Endothelial cell (in vitro differentiated cells): ENCODE measurements around the gene ELF4. TPM values are rescaled to one million over a fixed set of nuclear protein-coding genes. Genes with fewer than 3 reads are reported as not detected.

ENCODE experiments used
- DNase-seq: peaks from one replicate; pipeline ENCODE4 v3.0.0; 2021; ENCODE audit warnings: low spot score
- H3K27ac Mint-ChIP-seq: one replicate; pipeline ENCODE4 v1.8.0; 2021; ENCODE audit warnings: mixed read lengths, inconsistent platforms; ENCODE audit not compliant: unreplicated experiment
- H3K27me3 Mint-ChIP-seq: one replicate; pipeline ENCODE4 v1.8.0; 2021; ENCODE audit warnings: mild to moderate bottlenecking, moderate library complexity, mixed read lengths, inconsistent platforms; ENCODE audit not compliant: unreplicated experiment
- H3K36me3 Mint-ChIP-seq: one replicate; pipeline ENCODE4 v1.8.0; 2021; ENCODE audit warnings: mild to moderate bottlenecking, low read depth, mixed read lengths, inconsistent platforms; ENCODE audit not compliant: unreplicated experiment
- H3K4me1 Mint-ChIP-seq: one replicate; pipeline ENCODE4 v1.8.0; 2021; ENCODE audit warnings: mild to moderate bottlenecking, mixed read lengths, inconsistent platforms; ENCODE audit not compliant: unreplicated experiment
- H3K4me3 Mint-ChIP-seq: one replicate; pipeline ENCODE4 v1.8.0; 2021; ENCODE audit warnings: mild to moderate bottlenecking, mixed read lengths, inconsistent platforms; ENCODE audit not compliant: unreplicated experiment
- H3K9me3 Mint-ChIP-seq: one replicate; pipeline ENCODE4 v1.8.0; 2021; ENCODE audit warnings: mixed read lengths, inconsistent platforms; ENCODE audit not compliant: unreplicated experiment
- total RNA-seq: library from RNA; stranded (reverse); fragmentation: NEBNext Ultra II Directional; extraction: Animal tissue kit (Norgen Biotek cat#: 25700); gene quantifications from one replicate; pipeline ENCODE4 v1.2.1, GENCODE V29; 2021; ENCODE audit not compliant: unreplicated experiment
- TF ChIP-seq, protein P1 (sequence below): fragments of 200-600 bp; sonication (generic); IDR thresholded peaks from one replicate; pipeline ENCODE4 v1.5.0; 2021; ENCODE audit warnings: antibody characterized with exemption; ENCODE audit not compliant: unreplicated experiment

The ELF4 gene
- total RNA-seq, 1 donor from 2014 or later, result 23.6 TPM

DNA sequence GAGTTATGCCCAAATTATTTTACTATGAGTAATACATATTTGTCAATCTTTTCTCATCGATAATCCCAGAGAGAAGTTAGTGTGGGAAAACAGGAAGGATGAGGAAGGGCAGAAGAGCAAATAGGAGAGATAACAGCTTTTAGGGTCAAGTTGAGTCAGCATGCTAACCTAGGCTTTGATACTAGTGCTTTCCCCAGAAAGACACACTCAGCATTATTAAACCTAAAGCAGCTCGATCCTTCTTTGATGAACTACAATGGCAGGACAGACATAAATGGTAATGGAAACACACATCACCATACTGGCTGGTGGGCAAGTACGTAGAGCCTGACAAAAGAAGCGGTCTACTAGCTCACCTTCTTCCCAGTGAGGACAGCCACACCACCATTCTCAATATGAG is 34.8 kb upstream of the ELF4 start:
- Mint-ChIP-seq H3K27ac (no peak overlapping the region), H3K9me3 (no peaks in the 10 kb centered on the region), H3K27me3 (no peaks in the 10 kb centered on the region), H3K4me1 (peaks cover under 1% of the 10 kb centered on the region), H3K4me3 (no peak overlapping the region), H3K36me3 (peaks cover 28% of the 10 kb centered on the region)
- TF ChIP-seq, protein P1, sequence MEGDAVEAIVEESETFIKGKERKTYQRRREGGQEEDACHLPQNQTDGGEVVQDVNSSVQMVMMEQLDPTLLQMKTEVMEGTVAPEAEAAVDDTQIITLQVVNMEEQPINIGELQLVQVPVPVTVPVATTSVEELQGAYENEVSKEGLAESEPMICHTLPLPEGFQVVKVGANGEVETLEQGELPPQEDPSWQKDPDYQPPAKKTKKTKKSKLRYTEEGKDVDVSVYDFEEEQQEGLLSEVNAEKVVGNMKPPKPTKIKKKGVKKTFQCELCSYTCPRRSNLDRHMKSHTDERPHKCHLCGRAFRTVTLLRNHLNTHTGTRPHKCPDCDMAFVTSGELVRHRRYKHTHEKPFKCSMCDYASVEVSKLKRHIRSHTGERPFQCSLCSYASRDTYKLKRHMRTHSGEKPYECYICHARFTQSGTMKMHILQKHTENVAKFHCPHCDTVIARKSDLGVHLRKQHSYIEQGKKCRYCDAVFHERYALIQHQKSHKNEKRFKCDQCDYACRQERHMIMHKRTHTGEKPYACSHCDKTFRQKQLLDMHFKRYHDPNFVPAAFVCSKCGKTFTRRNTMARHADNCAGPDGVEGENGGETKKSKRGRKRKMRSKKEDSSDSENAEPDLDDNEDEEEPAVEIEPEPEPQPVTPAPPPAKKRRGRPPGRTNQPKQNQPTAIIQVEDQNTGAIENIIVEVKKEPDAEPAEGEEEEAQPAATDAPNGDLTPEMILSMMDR, result no peak
- DNase-seq, result no peak

DNA sequence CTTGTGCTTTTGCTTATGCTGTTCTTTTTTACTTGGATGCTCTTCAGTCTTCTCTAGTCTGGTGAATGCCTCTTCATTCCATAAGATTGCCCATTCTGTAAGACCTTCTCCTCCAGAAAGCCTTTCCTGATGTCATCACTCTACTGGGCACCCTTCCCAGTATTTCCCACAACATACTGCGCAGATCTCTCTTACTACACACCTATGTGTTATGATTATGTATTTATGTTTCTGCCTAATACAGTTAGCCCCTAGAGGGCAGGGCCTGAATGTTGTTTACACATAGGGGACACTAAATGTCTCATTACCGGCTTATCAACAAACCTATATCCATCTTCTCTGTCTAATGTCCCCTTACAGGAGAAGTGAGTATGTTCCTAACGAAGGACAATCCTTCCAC is 34.2 kb upstream of the ELF4 start:
- DNase-seq, result no peak
- peaks cover 30% of the 10 kb centered on the region for H3K36me3 Mint-ChIP-seq
- TF ChIP-seq, protein P1, result no peak
- no peak overlapping the region for H3K27ac Mint-ChIP-seq
- no peaks in the 10 kb centered on the region for H3K9me3 Mint-ChIP-seq
- no peaks in the 10 kb centered on the region for H3K27me3 Mint-ChIP-seq
- peak overlapping the region; percentile 3 for H3K4me3 Mint-ChIP-seq
- H3K4me1 Mint-ChIP-seq, result peaks cover 6% of the 10 kb centered on the region

DNA sequence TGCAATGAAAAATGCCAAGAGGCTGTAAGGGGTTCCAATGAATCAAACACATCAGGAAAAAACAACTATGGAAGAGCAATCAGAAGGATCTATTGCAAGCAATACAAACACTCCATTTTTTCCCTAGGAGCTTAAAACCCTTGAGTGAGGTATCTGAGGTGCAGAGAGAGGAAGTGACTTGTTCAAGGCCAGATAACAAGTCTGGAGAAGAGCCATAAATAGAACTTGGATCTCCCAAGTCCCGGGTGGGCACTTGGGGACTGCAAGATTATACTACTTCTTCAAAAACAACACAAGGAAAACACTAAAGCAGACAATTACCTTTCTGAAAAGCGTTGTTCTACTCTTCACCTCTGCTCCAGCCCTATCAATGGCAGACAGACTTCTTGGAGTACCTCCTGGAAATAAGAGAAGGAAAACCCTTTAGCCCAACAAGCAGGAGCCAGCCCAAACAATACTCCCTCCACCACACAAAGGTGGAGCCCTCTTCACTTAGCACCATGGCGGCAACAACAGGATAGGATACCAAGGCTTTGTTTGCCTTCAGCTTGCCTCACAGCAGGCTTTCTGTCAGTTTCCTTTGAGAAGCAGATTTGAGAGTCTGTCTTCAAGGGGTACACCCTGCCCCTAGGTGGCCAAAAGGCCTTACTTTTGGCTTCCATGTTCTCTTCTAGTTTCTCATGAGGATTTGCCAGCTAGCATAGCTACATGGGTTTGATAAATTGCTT is 29.3 kb upstream of the ELF4 start:
- H3K9me3 Mint-ChIP-seq, result no peaks in the 10 kb centered on the region
- H3K36me3 Mint-ChIP-seq, result peaks cover 32% of the 10 kb centered on the region
- no peak for DNase-seq
- no peak overlapping the region for H3K27ac Mint-ChIP-seq
- H3K4me3 Mint-ChIP-seq, result no peak overlapping the region
- H3K4me1 Mint-ChIP-seq, result peaks cover 17% of the 10 kb centered on the region
- TF ChIP-seq, protein P1, result no peak
- H3K27me3 Mint-ChIP-seq, result no peaks in the 10 kb centered on the region

DNA sequence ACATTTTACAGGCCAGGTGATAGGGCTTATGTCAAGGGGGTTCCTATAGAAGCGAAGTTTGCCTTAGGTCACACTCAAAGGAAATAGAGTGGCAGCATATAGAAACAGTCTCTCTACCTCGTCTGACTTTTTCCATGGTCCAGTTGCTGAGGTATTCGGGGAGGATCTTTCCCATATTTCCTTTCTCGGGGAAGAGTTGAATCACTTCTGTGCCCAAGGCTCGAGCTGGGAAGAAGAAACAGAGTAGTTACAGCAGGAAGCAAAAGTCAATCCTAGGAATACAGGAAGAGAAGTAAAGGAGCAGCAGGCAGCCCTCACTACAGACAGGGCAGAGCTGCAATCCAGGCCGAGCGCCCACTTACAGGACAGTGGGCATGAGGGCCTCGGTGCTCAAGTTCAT is 26.7 kb upstream of the ELF4 start:
- Mint-ChIP-seq H3K4me1 (peaks cover 17% of the 10 kb centered on the region), H3K27ac (no peak overlapping the region), H3K9me3 (no peaks in the 10 kb centered on the region), H3K27me3 (no peaks in the 10 kb centered on the region), H3K36me3 (peaks cover 19% of the 10 kb centered on the region), H3K4me3 (no peak overlapping the region)
- DNase-seq, result no peak
- TF ChIP-seq, protein P1, result no peak

DNA sequence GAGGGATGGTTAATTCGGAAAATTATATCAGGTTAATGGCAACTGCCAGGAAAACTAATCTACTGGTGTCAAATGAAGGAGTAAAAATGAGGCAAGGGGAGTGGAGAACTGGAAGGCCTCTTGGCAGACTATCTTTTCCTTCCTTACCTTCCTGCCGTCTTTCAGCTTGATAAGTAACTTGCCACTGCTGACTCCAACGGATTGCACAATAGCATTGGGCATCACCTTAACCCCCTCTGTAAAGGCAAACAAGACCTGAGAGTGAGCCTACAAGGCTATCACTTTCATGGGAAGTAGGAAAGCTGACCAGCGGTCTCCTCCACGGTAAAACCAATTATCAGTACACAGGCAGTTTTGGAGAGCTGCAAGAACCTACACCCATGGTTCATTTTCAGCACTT is 26.2 kb upstream of the ELF4 start:
- no peak for DNase-seq
- H3K27me3 Mint-ChIP-seq, result no peaks in the 10 kb centered on the region
- H3K27ac Mint-ChIP-seq, result no peak overlapping the region
- H3K9me3 Mint-ChIP-seq, result no peaks in the 10 kb centered on the region
- no peak overlapping the region for H3K4me3 Mint-ChIP-seq
- peaks cover 15% of the 10 kb centered on the region for H3K36me3 Mint-ChIP-seq
- H3K4me1 Mint-ChIP-seq, result peaks cover 17% of the 10 kb centered on the region
- TF ChIP-seq, protein P1, result no peak
